GM19240 (cell line): ENCODE data around the gene FXYD5.

ENCODE experiments used
- DNase-seq: peaks from one replicate; pipeline ENCODE4 v3.0.0; 2011; ENCODE audit warnings: low spot score; ENCODE audit not compliant: insufficient read length

The FXYD5 gene

GRCh38 chr19:35212241-35212640 lies 57.7 kb downstream of the FXYD5 start:
- DNase-seq: no peak

- no peak for DNase-seq
Measured at GRCh38 chr19:35213663-35214632, 59.4 kb downstream of the FXYD5 start.

GRCh38 chr19:35214766-35215422 lies 60.4 kb downstream of the FXYD5 start:
- no peak for DNase-seq

- no peak for DNase-seq
Measured at GRCh38 chr19:35216016-35216832, 61.7 kb downstream of the FXYD5 start.

- no peak for DNase-seq
Measured at GRCh38 chr19:35216833-35217648, 62.5 kb downstream of the FXYD5 start.

- DNase-seq: no peak
Measured at GRCh38 chr19:35217649-35217990, 63.1 kb downstream of the FXYD5 start.

GRCh38 chr19:35219008-35219407 lies 64.5 kb downstream of the FXYD5 start:
- DNase-seq: no peak
